HEK293T (cell line): ENCODE results near the gene SYCE1L.

Source experiments
- FOXM1 ChIP-seq: fragments of 450-650 bp; IDR thresholded peaks from 2 replicates; pipeline ENCODE4 v1.6.1; 2017; ENCODE audit warnings: mild to moderate bottlenecking, borderline replicate concordance
- NFRKB ChIP-seq: fragments of 450-650 bp; IDR thresholded peaks from 2 replicates; pipeline ENCODE4 v1.6.1; 2016; ENCODE audit warnings: mild to moderate bottlenecking, moderate library complexity

DNA sequence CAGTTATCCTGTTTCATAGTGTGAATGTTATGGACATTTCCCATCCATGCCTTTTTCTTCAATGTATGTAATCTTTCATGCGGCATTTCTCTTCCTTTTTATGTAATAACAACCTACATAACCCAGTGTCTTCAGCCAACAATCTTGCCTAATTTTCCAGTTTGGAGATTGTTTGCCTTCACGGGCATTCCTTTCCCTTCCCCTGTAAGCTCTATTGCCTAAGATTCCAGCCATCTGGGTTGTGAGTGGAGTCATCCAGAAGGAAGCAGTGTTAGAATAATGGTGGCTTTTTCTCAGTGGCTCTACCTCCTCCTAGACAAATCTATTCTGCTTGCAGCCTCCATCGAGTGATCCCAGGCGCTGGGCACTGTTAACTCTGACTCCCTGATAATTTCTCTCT is 22.3 kb downstream of the SYCE1L start:
- no peak for TF ChIP-seq FOXM1
- TF ChIP-seq NFRKB, result no peak
